D341Med (cell line): ENCODE measurements around the gene TAF12.
"Not testable (repeated sequence)": the region's sequence is repeated elsewhere in the genome, so short reads cannot be mapped to it uniquely, and the experiment has no call there.

ENCODE experiments used
- DNase-seq: peaks from one replicate; pipeline ENCODE4 v3.0.0; 2012; ENCODE audit warnings: low spot score

TAF12 gene

DNA sequence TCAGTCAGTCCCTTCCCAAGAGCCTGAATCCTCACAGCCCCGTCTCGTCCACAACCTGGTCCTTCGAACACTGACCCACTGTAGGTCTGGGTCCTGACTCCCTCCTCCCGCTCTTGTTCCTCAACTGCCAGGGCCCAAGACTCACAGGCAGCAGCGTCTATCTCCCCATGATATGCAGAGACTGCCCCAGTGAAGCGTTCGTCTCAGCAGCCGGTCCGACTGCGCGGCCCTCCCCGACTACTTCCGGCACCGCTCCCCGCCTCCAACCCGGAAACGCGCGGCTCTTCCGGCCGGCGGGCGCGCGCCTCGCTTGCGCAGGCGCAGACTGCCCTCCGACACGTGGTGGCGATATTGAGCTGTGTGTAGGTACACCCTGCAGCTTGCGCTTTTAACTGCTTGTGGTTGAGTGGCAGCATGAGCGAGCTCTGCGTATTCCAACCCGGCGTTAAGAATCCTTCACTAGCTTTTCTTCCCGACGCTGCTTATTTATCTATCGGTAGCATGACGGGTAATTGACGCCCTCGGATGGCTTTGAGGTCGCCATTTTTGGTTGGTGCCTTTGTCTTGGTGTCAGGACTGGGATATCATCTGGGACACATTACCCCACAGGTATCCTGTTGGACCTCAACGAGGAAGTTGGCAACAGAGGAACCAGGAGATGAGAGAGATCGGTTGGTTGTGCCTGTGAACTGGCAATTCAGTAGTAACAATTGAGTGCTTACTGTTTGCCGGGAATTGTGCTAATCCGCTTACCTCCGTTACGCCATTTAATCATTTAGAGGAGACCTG is at the start of gene TAF12:
TAF12 (minus strand) TSS at position 221 of the 789 bp plus-strand sequence. CDS start 20,986 bp downstream, outside the sequence.
- DNase-seq: peak; percentile 93

DNA sequence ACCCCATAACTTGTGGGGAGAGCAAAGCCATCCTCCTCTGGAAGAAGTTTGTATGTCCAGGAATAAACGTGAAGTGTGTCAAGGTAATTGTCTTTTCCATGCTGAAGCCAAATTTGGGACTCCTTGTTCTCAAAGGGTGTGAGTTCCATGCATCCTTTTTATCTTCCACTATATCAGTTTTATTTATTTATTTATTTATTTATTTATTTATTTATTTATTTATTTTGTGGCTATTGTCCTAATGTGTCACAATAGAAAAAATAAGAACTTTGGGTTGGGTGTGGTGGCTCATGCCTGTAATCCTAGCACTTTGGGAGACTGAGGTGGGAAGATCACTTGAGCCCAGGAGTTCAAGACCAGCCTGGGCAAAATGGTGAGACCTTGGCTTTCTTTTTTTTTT is 48.8 kb upstream of the TAF12 start:
- not testable (repeated sequence) for DNase-seq

DNA sequence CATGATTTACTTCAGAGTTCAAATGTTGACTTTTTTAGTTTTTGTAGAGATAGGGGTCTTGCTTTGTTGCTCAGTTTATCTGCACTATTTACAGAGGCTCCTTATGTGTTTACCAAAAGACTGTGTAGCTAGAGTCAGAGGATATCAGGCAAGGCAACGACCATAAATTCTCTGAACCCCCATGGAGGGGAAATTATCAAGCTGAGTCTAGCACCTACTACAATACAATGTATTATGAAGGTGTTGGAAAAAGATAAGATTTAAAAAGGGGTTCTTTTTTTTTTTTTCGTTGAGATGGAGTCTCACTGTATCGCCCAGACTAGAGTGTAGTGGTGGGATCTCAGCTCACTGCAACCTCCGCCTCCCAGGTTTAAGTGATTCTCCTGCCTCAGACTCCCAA is 42.1 kb upstream of the TAF12 start:
- no peak for DNase-seq

- no peak for DNase-seq
Measured at GRCh38 chr1:28682840-28683239, 40.0 kb upstream of the TAF12 start.

- DNase-seq: no peak
Measured at GRCh38 chr1:28680151-28680550, 37.3 kb upstream of the TAF12 start.

- no peak for DNase-seq
Measured at GRCh38 chr1:28675924-28676257, 33.0 kb upstream of the TAF12 start.

DNA sequence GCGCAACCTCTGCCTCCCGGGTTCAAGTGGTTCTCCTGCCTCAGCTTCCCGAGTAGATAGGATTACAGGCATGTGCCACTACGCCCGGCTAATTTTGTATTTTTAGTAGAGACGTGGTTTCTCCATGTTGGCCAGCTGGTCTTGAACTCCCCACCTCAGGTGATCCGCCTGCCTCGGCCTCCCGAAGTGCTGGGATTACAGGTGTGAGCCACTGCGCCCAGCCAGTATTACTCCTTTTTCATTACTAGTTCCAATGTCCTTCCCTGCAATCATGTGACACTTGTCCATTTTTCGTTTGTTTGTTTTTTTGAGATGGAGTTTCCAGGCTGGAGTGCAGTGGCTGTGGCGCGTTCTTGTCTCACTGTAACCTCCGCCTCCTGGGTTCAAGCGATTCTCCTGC is 30.1 kb upstream of the TAF12 start:
- DNase-seq: not testable (repeated sequence)

DNA sequence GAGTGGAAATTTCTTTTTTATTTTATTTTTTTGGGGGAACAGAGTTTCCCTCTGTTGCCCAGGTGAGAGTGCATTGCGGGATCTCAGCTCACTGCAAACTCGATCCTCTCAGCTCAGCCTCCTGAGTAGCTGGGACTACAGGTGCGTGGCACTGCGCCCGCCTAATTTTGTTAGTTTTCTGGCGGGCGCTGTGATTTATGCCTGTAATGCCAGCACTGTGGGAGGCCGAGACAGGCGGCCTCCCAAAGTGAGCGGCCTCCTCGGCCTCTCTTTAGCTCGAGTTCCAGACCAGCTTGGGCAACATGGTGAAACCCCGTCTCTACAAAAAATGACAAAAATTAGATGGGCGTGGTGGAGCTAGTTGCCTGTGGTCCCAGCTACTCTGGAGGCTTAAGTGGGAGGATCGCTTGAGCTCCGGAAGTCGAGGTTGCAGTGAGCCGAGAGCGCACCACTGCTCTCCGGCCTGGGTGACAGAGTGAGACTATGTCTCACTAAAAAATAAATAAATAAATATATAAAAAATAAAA is 28.4 kb upstream of the TAF12 start:
- no peak for DNase-seq

DNA sequence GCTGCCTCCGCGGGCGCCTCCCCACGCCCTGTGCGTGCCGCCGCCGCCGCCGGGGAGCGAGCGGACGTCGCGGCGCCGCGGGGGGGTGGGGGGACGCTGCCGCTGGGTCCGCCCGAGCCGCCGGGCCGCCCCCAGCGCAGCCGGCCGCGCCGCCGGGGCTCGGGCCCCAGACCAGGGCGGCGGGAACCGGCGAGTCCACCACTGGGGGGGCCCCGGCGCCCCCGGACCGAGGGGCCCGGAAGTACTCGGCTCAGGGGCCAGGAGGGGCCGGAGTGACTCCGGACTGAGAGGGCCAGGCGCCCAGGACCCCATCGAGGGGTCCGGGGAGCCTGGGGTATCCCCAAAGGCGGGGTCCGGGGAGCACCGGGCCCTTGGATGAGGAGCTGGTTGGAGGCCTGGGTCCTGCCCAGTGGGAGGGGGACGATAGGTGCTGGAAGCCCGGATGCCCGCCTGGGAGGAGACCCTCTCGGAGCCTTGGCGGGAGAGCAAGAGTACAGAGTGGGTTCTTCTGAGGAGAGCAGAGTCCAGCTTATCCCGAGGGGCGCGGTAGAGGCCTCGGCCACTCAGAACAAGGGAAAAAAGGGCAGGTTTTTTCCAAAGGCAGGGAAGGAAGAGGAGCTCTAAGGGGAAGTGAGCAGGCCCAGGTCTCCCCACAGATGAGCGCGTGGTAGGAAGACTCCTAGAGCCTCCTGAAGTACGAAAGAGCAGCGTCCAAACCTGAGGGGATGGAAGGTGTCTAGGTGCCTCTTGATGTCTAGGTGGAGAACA is 26.3 kb upstream of the TAF12 start:
- no peak for DNase-seq

DNA sequence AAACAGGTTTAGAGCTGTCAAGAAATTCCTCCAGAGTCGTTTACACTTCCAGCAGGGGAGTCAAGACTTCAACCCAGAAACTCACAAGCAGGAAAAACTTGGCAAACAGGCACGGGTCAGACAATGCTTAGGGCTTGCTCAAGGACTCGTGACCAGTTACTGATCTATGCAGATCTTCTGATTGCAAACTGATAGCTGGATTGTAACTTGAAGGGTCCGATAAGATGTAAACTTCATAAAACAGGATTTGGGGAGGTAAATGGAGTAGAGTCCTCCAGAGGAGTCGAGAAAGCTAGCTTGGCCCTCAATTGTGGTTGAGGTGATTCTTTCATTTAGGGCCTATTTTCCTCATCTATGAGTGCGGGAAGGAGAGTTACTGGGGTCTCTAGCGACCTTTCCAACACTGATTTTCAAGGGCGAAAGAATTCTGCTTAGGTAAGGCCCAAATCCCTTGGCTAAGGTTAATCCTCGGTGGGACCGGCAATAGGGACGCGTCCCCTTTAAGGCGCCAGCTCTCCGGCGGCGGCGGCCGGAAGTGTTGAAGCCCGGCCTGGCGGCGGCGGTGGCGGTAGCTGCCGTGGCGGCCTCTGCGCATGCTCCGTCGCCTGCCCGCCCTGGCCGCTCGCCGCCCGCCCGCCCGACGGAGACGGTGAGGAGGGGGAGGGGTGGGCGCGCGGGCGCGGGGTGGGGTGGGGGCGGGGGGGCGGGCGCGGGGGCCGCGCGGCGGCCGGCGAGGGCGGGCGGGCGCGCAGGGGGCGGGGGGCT is 25.5 kb upstream of the TAF12 start, which contains the start of gene GMEB1:
GMEB1 (plus strand) TSS at position 594 of the 765 bp plus-strand sequence. CDS start 14,829 bp downstream, outside the sequence.
- peak; percentile 98 for DNase-seq

DNA sequence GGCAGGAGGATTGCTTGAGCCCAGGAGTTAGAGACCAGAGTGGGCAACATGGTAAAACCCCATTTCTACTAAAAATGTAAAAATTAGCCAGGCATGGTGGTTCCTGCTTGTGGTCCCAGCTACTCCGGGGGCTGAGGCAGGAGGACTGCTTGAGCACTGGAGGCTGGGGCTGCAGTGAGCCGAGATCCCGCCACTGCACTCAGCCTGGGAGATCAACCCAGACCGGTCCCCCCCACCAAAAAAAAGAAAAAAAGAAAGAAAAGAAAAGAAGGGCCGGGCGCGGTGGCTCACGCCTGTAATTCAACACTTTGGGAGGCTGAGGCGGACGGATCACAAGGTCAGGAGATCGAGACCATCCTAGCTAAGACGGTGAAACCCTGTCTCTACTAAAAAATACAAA is 23.9 kb upstream of the TAF12 start:
- no peak for DNase-seq

GRCh38 chr1:28663871-28664470 is 21.1 kb upstream of the TAF12 start:
- DNase-seq: no peak

- no peak for DNase-seq
Measured at GRCh38 chr1:28656335-28656734, 13.5 kb upstream of the TAF12 start.

DNA sequence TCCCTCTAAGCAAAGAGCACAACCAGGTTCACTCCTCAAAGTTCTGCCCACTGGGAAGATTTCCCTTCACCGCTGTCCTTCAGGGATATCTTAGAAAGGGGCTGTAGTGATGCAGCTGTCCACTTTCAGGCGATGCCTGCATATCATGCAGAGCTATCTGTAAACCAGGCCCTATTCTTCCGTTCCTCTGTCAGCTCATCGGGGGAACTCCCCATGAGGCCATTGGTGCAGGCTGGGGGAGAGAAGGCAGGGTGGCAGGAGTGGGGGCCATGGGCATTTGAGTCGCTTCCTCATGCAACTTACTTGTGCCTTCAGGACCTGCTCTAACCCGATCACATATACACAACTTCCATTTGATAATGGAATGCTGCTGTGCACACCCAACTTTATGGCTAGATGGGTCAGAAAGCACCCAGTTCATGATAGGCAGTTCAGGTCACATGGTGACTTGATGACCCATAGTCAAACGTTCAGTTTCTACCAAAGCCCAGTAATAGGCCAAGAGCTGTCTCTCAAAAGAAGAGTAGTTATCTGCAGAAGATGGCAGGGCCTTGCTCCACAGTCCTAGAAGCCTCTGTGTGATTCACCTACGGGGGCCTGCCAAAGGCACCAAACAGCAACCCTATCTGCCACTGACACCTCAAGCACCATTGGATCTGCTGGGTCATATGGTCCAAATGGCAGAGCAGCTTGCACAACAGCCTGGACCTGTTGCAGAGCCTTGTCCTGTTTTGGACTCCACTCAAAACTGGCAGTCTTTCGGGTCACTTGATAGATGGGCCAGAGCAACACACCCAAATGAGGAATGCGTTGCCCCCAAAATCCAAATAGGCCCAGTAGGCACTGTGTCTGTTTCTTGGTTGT is 12.8 kb upstream of the TAF12 start:
- DNase-seq: not testable (repeated sequence)

DNA sequence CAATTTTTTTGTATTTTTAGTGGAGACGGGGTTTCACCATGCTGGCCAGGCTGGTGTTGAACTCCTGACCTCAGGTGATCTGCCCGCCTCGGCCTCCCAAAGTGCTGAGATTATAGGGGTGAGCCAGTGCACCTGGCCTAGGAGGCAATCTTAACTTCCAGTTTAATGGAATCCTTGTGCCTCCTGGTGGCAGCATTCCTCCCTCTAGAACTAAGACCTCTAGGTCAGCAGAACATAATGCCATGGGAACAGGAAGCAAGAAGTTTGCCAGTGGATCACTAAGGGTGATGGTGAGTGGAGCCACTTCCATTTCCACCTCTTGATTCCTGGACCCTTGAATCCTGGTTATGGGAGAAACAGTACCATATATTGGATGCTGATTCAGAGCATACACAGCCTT is 11.0 kb upstream of the TAF12 start:
- DNase-seq: not testable (repeated sequence)

GRCh38 chr1:28653063-28653462 is 10.2 kb upstream of the TAF12 start:
- DNase-seq: not testable (repeated sequence)

DNA sequence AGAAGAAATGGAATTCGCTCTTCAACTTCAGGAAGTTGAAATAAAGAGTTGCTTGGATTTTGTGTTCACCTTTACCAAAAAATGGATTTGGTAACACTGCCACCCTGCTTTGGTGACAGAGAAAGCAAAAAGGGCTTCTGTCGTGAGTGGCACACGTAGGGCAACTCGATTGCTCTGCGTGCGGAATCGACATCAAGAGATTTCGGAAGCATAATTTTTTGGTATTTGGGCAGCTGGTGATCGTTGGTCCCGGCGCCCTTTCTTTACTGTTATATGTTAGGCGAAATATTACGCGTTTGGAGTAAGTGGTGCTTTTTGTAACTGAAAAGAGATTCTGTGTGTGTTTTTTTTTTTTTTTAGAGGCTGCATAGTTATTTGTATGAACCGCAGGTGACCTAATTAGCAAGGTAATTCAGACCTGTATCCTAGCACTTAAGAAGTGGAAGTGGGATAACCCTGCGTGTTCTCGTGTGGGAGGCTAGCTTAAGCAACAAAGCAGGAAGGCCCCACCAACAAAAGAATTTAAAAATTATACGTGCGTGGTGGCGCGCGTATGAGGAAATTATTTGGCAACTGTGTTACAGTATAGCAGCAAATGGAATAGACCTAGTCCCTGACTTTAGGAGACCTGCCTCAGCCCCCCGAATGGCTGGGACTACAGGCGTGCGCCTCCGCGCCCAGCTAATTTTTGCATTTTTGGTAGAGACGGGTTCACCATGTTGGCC is 5.8 kb upstream of the TAF12 start, which contains the start of gene RNU11:
RNU11 (plus strand) TSS at position 127 of the 725 bp plus-strand sequence.
- DNase-seq: peak; percentile 71

DNA sequence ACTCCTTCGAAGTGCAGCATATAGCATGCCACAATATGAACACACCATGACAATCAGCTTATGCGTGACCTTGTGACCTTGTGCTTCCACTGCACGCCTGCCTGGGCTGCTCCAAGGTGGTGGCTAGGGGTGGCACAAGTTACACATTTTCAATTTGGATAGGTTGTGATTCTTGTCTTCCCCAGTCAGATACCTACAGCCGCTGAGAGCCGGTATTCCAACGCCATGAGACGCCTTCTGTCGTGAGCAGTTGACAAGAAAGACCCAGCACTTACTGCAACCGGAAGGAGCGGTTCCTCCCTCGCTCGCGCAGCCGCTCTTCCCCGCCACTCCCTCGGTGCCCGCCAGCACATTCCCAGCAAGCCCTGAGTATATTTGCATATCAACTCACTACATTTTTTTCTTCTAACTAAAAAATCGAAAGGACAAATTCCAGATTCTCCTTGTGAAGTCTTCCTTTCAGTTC is 5.2 kb upstream of the TAF12 start:
- peak; percentile 88 for DNase-seq

DNA sequence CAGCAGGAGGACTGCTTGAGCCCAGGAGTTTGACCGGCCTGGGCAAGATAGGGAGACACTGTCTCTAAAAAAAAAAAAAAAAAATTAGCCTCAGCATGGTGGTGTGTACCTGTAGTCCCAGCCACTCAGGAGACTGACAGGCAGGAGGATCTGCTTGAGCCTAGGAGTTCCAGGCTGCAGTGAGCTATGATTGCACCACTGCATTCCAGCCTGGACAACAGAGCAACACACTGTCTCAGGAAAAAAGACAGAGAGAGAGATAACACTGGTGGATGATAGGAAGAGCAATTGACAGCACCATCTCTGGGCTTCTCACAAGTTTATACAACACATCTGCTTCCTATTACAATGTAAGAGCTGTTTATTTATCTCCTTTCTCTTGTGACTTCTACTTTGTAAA is 3.2 kb upstream of the TAF12 start:
- no peak for DNase-seq

- not testable (repeated sequence) for DNase-seq
Measured at GRCh38 chr1:28645406-28645805, 2.5 kb upstream of the TAF12 start.
